Measurements from ENCODE around the gene TCP1. TPM values are rescaled to one million over a fixed set of nuclear protein-coding genes. Genes with fewer than 3 reads are reported as not detected.

TCP1 gene
- total RNA-seq, 1 experiment from 2014 or later: 412 TPM

DNA sequence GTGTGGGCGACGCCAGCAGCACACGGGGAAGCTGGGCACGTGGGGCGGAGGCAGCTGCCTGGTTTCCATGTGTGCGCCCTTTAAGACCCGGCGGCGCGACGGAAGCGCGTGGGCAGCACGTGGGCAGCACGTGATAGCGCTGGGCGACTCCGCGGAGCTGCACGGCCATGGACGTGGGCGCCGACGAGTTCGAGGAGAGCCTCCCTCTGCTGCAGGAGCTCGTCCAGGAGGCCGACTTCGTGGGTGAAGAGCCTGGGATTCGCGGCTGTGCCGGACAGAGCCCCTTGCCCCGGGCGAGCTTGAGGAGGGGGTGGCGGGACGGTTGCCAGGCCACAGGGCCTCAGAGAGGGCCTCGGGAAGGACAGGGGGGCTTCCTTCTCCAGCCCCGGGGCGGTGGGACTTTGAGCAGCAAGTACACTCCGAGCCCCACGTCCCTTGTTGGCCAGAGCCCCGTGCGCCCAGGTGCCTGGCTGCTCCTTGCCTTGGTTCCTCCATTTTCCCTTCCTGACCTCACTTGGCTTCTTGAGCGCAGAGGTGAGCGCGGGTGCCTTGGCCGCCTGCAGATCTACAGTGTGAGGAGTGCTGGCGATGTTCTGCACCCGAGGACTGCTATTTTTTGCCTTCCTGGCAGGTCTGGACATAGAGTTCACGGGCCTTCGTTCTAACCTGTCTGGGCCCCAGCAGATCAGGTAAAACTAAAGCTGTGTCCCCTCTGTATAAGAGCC lies 10.9 kb upstream of the TCP1 start, which contains the start of gene PNLDC1:
TSS of gene PNLDC1 (plus strand) at position 136 of the 725 bp plus-strand sequence. CDS start at position 168, 32 bp downstream.
- Histone ChIP-seq H2BK120ac (ENCODE audit: low read depth, low read length, poor library complexity, severe bottlenecking) (no peak within 1 kb of the TSS), H3K9ac (ENCODE audit: extremely low read depth, insufficient read length, low read length) (no peak within 1 kb of the TSS), H2AK5ac (ENCODE audit: insufficient read length, low read length) (no peak within 1 kb of the TSS), H3K9me3 (ENCODE audit: control insufficient read depth, low read depth, low read length) (no peaks in the 10 kb centered on the region), H3K79me2 (ENCODE audit: insufficient read depth, low read length) (no peaks in the 10 kb centered on the region), H3T11ph (ENCODE audit: low read length) (no peak within 1 kb of the TSS), H3K79me1 (ENCODE audit: insufficient read depth, low read depth, low read length, poor library complexity, severe bottlenecking) (no peaks in the 10 kb centered on the region), H3K27me3 (ENCODE audit: insufficient read depth, low read length) (no peaks in the 10 kb centered on the region), H4K8ac (replicated peaks; ENCODE audit: insufficient read length, low read depth, low read length) (no peak within 1 kb of the TSS), H3K14ac (ENCODE audit: insufficient read depth, low read length) (no peak within 1 kb of the TSS), H2BK15ac (ENCODE audit: low read depth, low read length) (no peak within 1 kb of the TSS), H3K4me1 (ENCODE audit: insufficient read depth, low read length) (no peaks in the 10 kb centered on the region; the same call in 1 of the 2 replicates), H3K56ac (ENCODE audit: insufficient read length, low read depth, low read length) (no peak within 1 kb of the TSS), H3K18ac (ENCODE audit: insufficient read length, low read depth, low read length) (no peak within 1 kb of the TSS), H4K5ac (ENCODE audit: insufficient read length, low read depth, low read length) (no peak within 1 kb of the TSS), H2BK12ac (ENCODE audit: insufficient read length, low read depth, low read length) (no peak within 1 kb of the TSS), H3K23me2 (ENCODE audit: insufficient read length, low read depth, low read length, poor library complexity, severe bottlenecking) (no peaks in the 10 kb centered on the region), H2BK5ac (ENCODE audit: insufficient read length, low read length) (no peak within 1 kb of the TSS), H4K20me1 (ENCODE audit: control insufficient read depth, insufficient read depth, insufficient read length) (no peaks in the 10 kb centered on the region), H2BK20ac (ENCODE audit: low read depth, low read length, poor library complexity, severe bottlenecking) (no peak within 1 kb of the TSS), H2AFZ (ENCODE audit: low read length) (no peak within 1 kb of the TSS), H4K91ac (ENCODE audit: insufficient read length, low read depth, low read length) (no peak within 1 kb of the TSS), H3K4me2 (ENCODE audit: insufficient read depth, insufficient read length, low read length) (no peak within 1 kb of the TSS), H3K23ac (ENCODE audit: insufficient read length, low read depth, low read length) (no peak within 1 kb of the TSS), H3K4ac (ENCODE audit: low read depth, low read length) (no peak within 1 kb of the TSS), H3K27ac (ENCODE audit: insufficient read length, low read depth, low read length) (no peak within 1 kb of the TSS)
- Mint-ChIP-seq H3K9me3 (no peaks in the 10 kb centered on the region), H3K27ac (peak within 1 kb of the TSS; percentile 82 to 92 (median 87); a peak in 4 of 7 replicates), H3K4me1 (peaks cover 4 to 15% of the 10 kb centered on the region in 2 experiments; a peak in 2 of 4 replicates), H3K4me3 (no peak within 1 kb of the TSS; a peak in 1 of 5 replicates), H3K36me3 (ENCODE audit: insufficient read depth in 1 of 3, low read depth in 3 of 3) (peaks cover 6 to 32% (median 26%) of the 10 kb centered on the region in 3 experiments; a peak in 6 of 7 replicates), H3K27me3 (ENCODE audit: low read depth) (no peaks in the 10 kb centered on the region; the same call in 1 of the 2 replicates)
- TF ChIP-seq CTCF (conservative IDR thresholded peaks at IDR 0.05): no peak
- WGBS (ENCODE audit: extremely low coverage, insufficient read length, low lambda C conversion rate): no CpG with 5 or more reads among the region's 50 CpGs
- no peak for DNase-seq

Measured in H9 (cell line).